HEK293 (cell line): Measurements from ENCODE around the gene TMIGD1.

Experiments used
- GLIS1 ChIP-seq: fragments of 450-650 bp; formaldehyde crosslinking; IDR thresholded peaks from 2 replicates; pipeline ENCODE4 v1.5.1; 2016; ENCODE audit warnings: missing biosample characterization, missing genetic modification characterization
- GLIS2 ChIP-seq: fragments of 450-650 bp; formaldehyde crosslinking; IDR thresholded peaks from 2 replicates; pipeline ENCODE4 v1.5.1; 2016; ENCODE audit warnings: missing biosample characterization, missing genetic modification characterization
- KLF8 ChIP-seq: fragments of 450-650 bp; formaldehyde crosslinking; IDR thresholded peaks from 2 replicates; pipeline ENCODE4 v1.5.1; 2016; ENCODE audit warnings: missing biosample characterization, missing genetic modification characterization
- MEIS1 ChIP-seq: sonication (generic); formaldehyde crosslinking; IDR thresholded peaks from 2 replicates; pipeline ENCODE4 v1.8.1; 2022; ENCODE audit warnings: missing genetic modification reagents, mild to moderate bottlenecking, borderline replicate concordance
- MZF1 ChIP-seq: fragments of 450-650 bp; formaldehyde crosslinking; IDR thresholded peaks from 2 replicates; pipeline ENCODE4 v1.5.1; 2017; ENCODE audit warnings: missing biosample characterization, missing genetic modification characterization, borderline replicate concordance
- SP2 ChIP-seq: fragments of 450-650 bp; formaldehyde crosslinking; IDR thresholded peaks from 2 replicates; pipeline ENCODE4 v1.5.1; 2016; ENCODE audit warnings: missing biosample characterization, missing genetic modification characterization
- WT1 ChIP-seq: fragments of 450-650 bp; formaldehyde crosslinking; IDR thresholded peaks from 2 replicates; pipeline ENCODE4 v1.5.1; 2016; ENCODE audit warnings: missing biosample characterization, missing genetic modification characterization
- ZBTB1 ChIP-seq: fragments of 450-650 bp; formaldehyde crosslinking; IDR thresholded peaks from 2 replicates; pipeline ENCODE4 v1.5.1; 2016; ENCODE audit warnings: missing biosample characterization, missing genetic modification characterization
- ZBTB20 ChIP-seq: fragments of 450-650 bp; formaldehyde crosslinking; IDR thresholded peaks from 2 replicates; pipeline ENCODE4 v1.5.1; 2016; ENCODE audit warnings: missing biosample characterization, missing genetic modification characterization
- ZFP37 ChIP-seq: fragments of 450-650 bp; formaldehyde crosslinking; IDR thresholded peaks from 2 replicates; pipeline ENCODE4 v1.5.1; 2016; ENCODE audit warnings: missing biosample characterization, missing genetic modification characterization
- ZNF292 ChIP-seq: fragments of 450-650 bp; formaldehyde crosslinking; IDR thresholded peaks from 2 replicates; pipeline ENCODE4 v1.5.1; 2016; ENCODE audit warnings: low read depth, missing biosample characterization, missing genetic modification characterization, borderline replicate concordance
- ZNF404 ChIP-seq: fragments of 450-650 bp; formaldehyde crosslinking; IDR thresholded peaks from 2 replicates; pipeline ENCODE4 v1.5.1; 2017; ENCODE audit warnings: missing biosample characterization, missing genetic modification characterization
- ZNF501 ChIP-seq: fragments of 450-650 bp; formaldehyde crosslinking; IDR thresholded peaks from 2 replicates; pipeline ENCODE4 v1.5.1; 2016; ENCODE audit warnings: missing biosample characterization, missing genetic modification characterization
- ZNF571 ChIP-seq: fragments of 450-650 bp; formaldehyde crosslinking; IDR thresholded peaks from 2 replicates; pipeline ENCODE4 v1.5.0; 2017; ENCODE audit warnings: missing biosample characterization, missing genetic modification characterization
- ZNF596 ChIP-seq: fragments of 450-650 bp; IDR thresholded peaks from 2 replicates; pipeline ENCODE4 v1.5.0; 2018; ENCODE audit warnings: missing biosample characterization, mild to moderate bottlenecking, missing genetic modification characterization, moderate library complexity
- ZNF664 ChIP-seq: fragments of 450-650 bp; formaldehyde crosslinking; IDR thresholded peaks from 2 replicates; pipeline ENCODE4 v1.5.1; 2016; ENCODE audit warnings: missing biosample characterization, missing genetic modification characterization
- ZSCAN30 ChIP-seq: fragments of 450-650 bp; IDR thresholded peaks from 2 replicates; pipeline ENCODE4 v1.5.1; 2018; ENCODE audit warnings: missing biosample characterization, mild to moderate bottlenecking, missing genetic modification characterization, moderate library complexity
- TF ChIP-seq, protein P1 (sequence below): fragments of 450-650 bp; formaldehyde crosslinking; IDR thresholded peaks from 2 replicates; pipeline ENCODE4 v1.5.1; 2016; ENCODE audit warnings: missing biosample characterization, missing genetic modification characterization
- TF ChIP-seq, protein P2 (sequence below): fragments of 450-650 bp; formaldehyde crosslinking; optimal IDR thresholded peaks from 2 replicates; pipeline ENCODE3; 2016; ENCODE audit warnings: missing biosample characterization, mild to moderate bottlenecking, missing genetic modification characterization
- TF ChIP-seq, protein P3 (sequence below): fragments of 450-650 bp; formaldehyde crosslinking; IDR thresholded peaks from 2 replicates; pipeline ENCODE4 v1.5.1; 2017; ENCODE audit warnings: missing biosample characterization, mild to moderate bottlenecking, missing genetic modification characterization, moderate library complexity
- TF ChIP-seq, protein P4 (sequence below): fragments of 450-650 bp; IDR thresholded peaks from 2 replicates; pipeline ENCODE4 v1.5.1; 2018; ENCODE audit warnings: missing biosample characterization, mild to moderate bottlenecking, missing genetic modification characterization
- TF ChIP-seq, protein P5 (sequence below): fragments of 450-650 bp; formaldehyde crosslinking; IDR thresholded peaks from 2 replicates; pipeline ENCODE4 v1.5.1; 2016; ENCODE audit warnings: missing biosample characterization, missing genetic modification characterization
- TF ChIP-seq, protein P6 (sequence below): fragments of 450-650 bp; formaldehyde crosslinking; IDR thresholded peaks from 2 replicates; pipeline ENCODE4 v1.5.1; 2016; ENCODE audit warnings: missing biosample characterization, missing genetic modification characterization
- TF ChIP-seq, protein P7 (sequence below): fragments of 450-650 bp; formaldehyde crosslinking; conservative IDR thresholded peaks from 2 replicates; pipeline ENCODE4 v1.5.1; 2016; ENCODE audit warnings: low read depth, missing biosample characterization, missing genetic modification characterization

TMIGD1 gene

DNA sequence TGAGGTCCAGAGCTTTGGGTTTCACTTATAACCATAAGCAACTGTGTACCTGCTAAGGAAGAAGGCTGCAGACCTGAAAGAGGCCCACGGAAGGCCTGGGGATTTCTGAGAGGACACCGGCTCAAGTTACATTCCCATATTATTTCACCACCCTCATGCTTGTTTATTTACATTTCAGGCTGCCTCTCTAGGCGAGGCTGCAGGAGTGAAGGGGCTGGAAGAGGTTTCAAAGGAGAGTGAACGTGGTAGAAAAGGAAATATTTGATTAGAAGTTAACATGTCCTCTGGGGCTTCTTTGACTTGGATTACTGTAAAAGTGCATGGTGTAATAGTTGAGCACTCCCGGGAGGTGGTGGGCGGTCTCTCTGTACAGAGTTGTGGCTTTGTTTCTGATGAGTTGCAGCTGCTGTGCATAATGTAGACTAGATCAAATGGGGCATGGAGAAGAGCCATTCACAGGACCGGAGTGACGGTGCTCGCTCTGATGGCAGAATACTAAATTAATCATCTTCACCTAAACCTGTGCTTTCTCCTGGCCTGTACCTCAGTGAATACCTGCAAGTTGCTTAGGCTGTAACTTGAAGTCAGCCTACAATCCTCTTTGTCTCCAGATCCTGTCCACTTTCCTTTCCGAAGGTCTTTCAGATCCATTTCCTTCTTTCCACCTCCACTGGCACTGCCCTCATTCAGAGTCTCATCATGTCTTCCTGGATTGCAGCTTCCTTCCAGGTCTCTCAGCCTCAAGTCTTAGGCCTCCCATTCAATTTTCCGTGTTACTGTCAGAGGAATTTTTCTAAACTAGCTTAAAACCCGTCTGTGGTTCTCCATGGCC is 43.0 kb upstream of the TMIGD1 start (continued):
- TF ChIP-seq SP2 (tag by site-specific recombination) = peak; percentile 41; the same call in 1 of the 2 replicates
- TF ChIP-seq, protein P1, sequence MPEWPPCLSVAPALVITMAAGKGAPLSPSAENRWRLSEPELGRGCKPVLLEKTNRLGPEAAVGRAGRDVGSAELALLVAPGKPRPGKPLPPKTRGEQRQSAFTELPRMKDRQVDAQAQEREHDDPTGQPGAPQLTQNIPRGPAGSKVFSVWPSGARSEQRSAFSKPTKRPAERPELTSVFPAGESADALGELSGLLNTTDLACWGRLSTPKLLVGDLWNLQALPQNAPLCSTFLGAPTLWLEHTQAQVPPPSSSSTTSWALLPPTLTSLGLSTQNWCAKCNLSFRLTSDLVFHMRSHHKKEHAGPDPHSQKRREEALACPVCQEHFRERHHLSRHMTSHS = 0 out of 2 replicates have a peak, but pooled peaks have one; percentile 35
- TF ChIP-seq, protein P2, sequence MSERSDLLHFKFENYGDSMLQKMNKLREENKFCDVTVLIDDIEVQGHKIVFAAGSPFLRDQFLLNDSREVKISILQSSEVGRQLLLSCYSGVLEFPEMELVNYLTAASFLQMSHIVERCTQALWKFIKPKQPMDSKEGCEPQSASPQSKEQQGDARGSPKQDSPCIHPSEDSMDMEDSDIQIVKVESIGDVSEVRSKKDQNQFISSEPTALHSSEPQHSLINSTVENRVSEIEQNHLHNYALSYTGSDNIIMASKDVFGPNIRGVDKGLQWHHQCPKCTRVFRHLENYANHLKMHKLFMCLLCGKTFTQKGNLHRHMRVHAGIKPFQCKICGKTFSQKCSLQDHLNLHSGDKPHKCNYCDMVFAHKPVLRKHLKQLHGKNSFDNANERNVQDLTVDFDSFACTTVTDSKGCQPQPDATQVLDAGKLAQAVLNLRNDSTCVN (tag by site-specific recombination) = no peak
- TF ChIP-seq ZSCAN30 = peak; percentile 97; the same call in 1 of the 2 replicates
- no peak for TF ChIP-seq ZFP37
- TF ChIP-seq ZBTB1 (tag by site-specific recombination) = no peak; the same call in 1 of the 2 replicates
- TF ChIP-seq GLIS1 = peak; percentile 97
- peak; percentile 57; the same call in 1 of the 2 replicates for TF ChIP-seq ZNF596 (tag by site-specific recombination)
- TF ChIP-seq ZNF404 (tag by site-specific recombination) = no peak
- 0 out of 2 replicates have a peak, but pooled peaks have one; percentile 28 for TF ChIP-seq GLIS2 (tag by site-specific recombination)
- no peak for TF ChIP-seq MEIS1 (CRISPR knock-in tag)
- no peak for TF ChIP-seq ZNF292 (tag by site-specific recombination)
- TF ChIP-seq, protein P3, sequence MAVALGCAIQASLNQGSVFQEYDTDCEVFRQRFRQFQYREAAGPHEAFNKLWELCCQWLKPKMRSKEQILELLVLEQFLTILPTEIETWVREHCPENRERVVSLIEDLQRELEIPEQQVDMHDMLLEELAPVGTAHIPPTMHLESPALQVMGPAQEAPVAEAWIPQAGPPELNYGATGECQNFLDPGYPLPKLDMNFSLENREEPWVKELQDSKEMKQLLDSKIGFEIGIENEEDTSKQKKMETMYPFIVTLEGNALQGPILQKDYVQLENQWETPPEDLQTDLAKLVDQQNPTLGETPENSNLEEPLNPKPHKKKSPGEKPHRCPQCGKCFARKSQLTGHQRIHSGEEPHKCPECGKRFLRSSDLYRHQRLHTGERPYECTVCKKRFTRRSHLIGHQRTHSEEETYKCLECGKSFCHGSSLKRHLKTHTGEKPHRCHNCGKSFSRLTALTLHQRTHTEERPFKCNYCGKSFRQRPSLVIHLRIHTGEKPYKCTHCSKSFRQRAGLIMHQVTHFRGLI (tag by site-specific recombination) = peak; percentile 65; the same call in 1 of the 2 replicates
- 0 out of 2 replicates have a peak, but pooled peaks have one; percentile 29 for TF ChIP-seq ZNF501 (tag by site-specific recombination)
- TF ChIP-seq MZF1 (tag by site-specific recombination) = peak; percentile 99
- TF ChIP-seq, protein P4, sequence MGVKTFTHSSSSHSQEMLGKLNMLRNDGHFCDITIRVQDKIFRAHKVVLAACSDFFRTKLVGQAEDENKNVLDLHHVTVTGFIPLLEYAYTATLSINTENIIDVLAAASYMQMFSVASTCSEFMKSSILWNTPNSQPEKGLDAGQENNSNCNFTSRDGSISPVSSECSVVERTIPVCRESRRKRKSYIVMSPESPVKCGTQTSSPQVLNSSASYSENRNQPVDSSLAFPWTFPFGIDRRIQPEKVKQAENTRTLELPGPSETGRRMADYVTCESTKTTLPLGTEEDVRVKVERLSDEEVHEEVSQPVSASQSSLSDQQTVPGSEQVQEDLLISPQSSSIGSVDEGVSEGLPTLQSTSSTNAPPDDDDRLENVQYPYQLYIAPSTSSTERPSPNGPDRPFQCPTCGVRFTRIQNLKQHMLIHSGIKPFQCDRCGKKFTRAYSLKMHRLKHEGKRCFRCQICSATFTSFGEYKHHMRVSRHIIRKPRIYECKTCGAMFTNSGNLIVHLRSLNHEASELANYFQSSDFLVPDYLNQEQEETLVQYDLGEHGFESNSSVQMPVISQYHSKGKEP = peak; percentile 96
- TF ChIP-seq WT1 (tag by site-specific recombination) = peak; percentile 94
- TF ChIP-seq, protein P5, sequence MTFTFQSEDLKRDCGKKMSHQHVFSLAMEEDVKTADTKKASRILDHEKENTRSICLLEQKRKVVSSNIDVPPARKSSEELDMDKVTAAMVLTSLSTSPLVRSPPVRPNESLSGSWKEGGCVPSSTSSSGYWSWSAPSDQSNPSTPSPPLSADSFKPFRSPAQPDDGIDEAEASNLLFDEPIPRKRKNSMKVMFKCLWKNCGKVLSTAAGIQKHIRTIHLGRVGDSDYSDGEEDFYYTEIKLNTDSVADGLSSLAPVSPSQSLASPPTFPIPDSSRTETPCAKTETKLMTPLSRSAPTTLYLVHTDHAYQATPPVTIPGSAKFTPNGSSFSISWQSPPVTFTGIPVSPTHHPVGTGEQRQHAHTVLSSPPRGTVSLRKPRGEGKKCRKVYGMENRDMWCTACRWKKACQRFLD (tag by site-specific recombination) = no peak
- TF ChIP-seq, protein P6, sequence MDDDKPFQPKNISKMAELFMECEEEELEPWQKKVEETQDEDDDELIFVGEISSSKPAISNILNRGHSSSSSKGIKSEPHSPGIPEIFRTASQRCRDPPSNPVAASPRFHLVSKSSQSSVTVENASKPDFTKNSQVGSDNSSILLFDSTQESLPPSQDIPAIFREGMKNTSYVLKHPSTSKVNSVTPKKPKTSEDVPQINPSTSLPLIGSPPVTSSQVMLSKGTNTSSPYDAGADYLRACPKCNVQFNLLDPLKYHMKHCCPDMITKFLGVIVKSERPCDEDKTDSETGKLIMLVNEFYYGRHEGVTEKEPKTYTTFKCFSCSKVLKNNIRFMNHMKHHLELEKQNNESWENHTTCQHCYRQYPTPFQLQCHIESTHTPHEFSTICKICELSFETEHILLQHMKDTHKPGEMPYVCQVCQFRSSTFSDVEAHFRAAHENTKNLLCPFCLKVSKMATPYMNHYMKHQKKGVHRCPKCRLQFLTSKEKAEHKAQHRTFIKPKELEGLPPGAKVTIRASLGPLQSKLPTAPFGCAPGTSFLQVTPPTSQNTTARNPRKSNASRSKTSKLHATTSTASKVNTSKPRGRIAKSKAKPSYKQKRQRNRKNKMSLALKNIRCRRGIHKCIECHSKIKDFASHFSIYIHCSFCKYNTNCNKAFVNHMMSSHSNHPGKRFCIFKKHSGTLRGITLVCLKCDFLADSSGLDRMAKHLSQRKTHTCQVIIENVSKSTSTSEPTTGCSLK (tag by site-specific recombination) = no peak
- TF ChIP-seq ZBTB20 = peak; percentile 61; the same call in 1 of the 2 replicates
- TF ChIP-seq, protein P7, sequence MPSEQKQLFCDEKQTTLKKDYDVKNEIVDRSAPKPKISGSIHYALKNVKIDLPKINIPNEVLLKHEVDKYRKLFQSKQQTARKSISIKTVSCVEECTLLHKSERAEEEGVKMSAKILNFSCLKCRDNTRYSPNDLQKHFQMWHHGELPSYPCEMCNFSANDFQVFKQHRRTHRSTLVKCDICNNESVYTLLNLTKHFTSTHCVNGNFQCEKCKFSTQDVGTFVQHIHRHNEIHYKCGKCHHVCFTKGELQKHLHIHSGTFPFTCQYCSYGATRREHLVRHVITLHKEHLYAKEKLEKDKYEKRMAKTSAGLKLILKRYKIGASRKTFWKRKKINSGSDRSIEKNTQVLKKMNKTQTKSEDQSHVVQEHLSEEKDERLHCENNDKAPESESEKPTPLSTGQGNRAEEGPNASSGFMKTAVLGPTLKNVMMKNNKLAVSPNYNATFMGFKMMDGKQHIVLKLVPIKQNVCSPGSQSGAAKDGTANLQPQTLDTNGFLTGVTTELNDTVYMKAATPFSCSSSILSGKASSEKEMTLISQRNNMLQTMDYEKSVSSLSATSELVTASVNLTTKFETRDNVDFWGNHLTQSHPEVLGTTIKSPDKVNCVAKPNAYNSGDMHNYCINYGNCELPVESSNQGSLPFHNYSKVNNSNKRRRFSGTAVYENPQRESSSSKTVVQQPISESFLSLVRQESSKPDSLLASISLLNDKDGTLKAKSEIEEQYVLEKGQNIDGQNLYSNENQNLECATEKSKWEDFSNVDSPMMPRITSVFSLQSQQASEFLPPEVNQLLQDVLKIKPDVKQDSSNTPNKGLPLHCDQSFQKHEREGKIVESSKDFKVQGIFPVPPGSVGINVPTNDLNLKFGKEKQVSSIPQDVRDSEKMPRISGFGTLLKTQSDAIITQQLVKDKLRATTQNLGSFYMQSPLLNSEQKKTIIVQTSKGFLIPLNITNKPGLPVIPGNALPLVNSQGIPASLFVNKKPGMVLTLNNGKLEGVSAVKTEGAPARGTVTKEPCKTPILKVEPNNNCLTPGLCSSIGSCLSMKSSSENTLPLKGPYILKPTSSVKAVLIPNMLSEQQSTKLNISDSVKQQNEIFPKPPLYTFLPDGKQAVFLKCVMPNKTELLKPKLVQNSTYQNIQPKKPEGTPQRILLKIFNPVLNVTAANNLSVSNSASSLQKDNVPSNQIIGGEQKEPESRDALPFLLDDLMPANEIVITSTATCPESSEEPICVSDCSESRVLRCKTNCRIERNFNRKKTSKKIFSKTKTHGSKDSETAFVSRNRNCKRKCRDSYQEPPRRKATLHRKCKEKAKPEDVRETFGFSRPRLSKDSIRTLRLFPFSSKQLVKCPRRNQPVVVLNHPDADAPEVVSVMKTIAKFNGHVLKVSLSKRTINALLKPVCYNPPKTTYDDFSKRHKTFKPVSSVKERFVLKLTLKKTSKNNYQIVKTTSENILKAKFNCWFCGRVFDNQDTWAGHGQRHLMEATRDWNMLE = 0 out of 2 replicates have a peak, but pooled peaks have one; percentile 15
- TF ChIP-seq ZNF571 (tag by site-specific recombination) = no peak
- no peak for TF ChIP-seq ZNF664
- peak; percentile 79; the same call in 1 of the 2 replicates for TF ChIP-seq KLF8 (tag by site-specific recombination)
